IMR-90 (cell line): ENCODE data around the gene ZNF423. TPM values are rescaled to one million over a fixed set of nuclear protein-coding genes. Genes with fewer than 3 reads are reported as not detected.

Experiments
- ATAC-seq: fragments of 200-7000 bp; cut with Tn5 transposase; 2 replicates; pipeline ENCODE4 v1.9.1; 2020; ENCODE audit warnings: low read depth, mild to moderate bottlenecking, moderate library complexity
- BruUV-seq: library from RNA; stranded (reverse); fragments of 400-500 nt; replicated peaks from 2 replicates; lab custom pipeline; 2021; lab: Mats Ljungman, UMichigan
- CTCF ChIA-PET: fragments of 300-600 bp; formaldehyde crosslinking; extraction: SDS; loops from one replicate; lab custom pipeline; 2021; ENCODE audit warnings: antibody characterized with exemption; lab: Yijun Ruan, JAX
- POLR2A ChIA-PET: fragments of 300-600 bp; sonication (Branson Sonifier 250); formaldehyde crosslinking; loops from one replicate; lab custom pipeline; 2022; ENCODE audit warnings: antibody characterized with exemption; ENCODE audit not compliant: unreplicated experiment; lab: Charles Lee
- DNase-seq: peaks from one replicate; pipeline ENCODE4 v3.0.0; 2013
- H2AFZ ChIP-seq: replicated peaks from 2 replicates; pipeline ENCODE3; 2013; ENCODE audit warnings: low read length, mild to moderate bottlenecking; ENCODE audit not compliant: poor library complexity
- H2AK5ac ChIP-seq: 2 replicates; pipeline ENCODE4 v1.6.1; 2013; ENCODE audit warnings: low read depth, low read length, inconsistent platforms
- H2AK9ac ChIP-seq: replicated peaks from 2 replicates; pipeline ENCODE3; 2013; ENCODE audit warnings: mild to moderate bottlenecking, low read depth, low read length, moderate library complexity; ENCODE audit not compliant: poor library complexity
- H2BK120ac ChIP-seq: 2 replicates; pipeline ENCODE4 v1.6.1; 2013; ENCODE audit warnings: low read depth, low read length, inconsistent platforms
- H2BK15ac ChIP-seq: 3 replicates; pipeline ENCODE4 v1.6.1; 2013; ENCODE audit warnings: low read depth, low read length, inconsistent platforms
- H2BK20ac ChIP-seq: 2 replicates; pipeline ENCODE4 v1.6.1; 2013; ENCODE audit warnings: low read depth, mild to moderate bottlenecking, inconsistent platforms, low read length, moderate library complexity
- H2BK5ac ChIP-seq: 2 replicates; pipeline ENCODE4 v1.6.1; 2013; ENCODE audit warnings: mild to moderate bottlenecking, low read depth, low read length, inconsistent platforms; ENCODE audit not compliant: poor library complexity, severe bottlenecking
- H3K14ac ChIP-seq: replicated peaks from 2 replicates; pipeline ENCODE4 v1.6.1; 2013; ENCODE audit warnings: low read depth, low read length, inconsistent platforms
- H3K18ac ChIP-seq: 2 replicates; pipeline ENCODE4 v1.6.1; 2013; ENCODE audit warnings: low read depth, low read length, control low read depth
- H3K23ac ChIP-seq: 2 replicates; pipeline ENCODE4 v1.6.1; 2013; ENCODE audit warnings: low read depth, low read length, inconsistent platforms
- H3K27ac ChIP-seq: 2 replicates; pipeline ENCODE4 v1.5.1; 2013; ENCODE audit warnings: mild to moderate bottlenecking, control low read depth, low read length; ENCODE audit not compliant: insufficient read depth
- H3K27me3 ChIP-seq: 2 replicates; pipeline ENCODE4 v1.6.1; 2013; ENCODE audit warnings: low read length; ENCODE audit not compliant: control insufficient read depth, insufficient read depth
- H3K36me3 ChIP-seq: 2 replicates; pipeline ENCODE4 v1.6.1; 2013; ENCODE audit warnings: low read length, mixed read lengths; ENCODE audit not compliant: control insufficient read depth, insufficient read depth
- H3K4ac ChIP-seq: 2 replicates; pipeline ENCODE4 v1.6.1; 2013; ENCODE audit warnings: low read depth, low read length, inconsistent platforms
- H3K4me1 ChIP-seq: 2 replicates; pipeline ENCODE4 v1.6.1; 2013; ENCODE audit warnings: low read length, mixed read lengths; ENCODE audit not compliant: control insufficient read depth, insufficient read depth
- H3K4me2 ChIP-seq: 2 replicates; pipeline ENCODE4 v1.6.1; 2013; ENCODE audit warnings: low read depth, mild to moderate bottlenecking, control low read depth, low read length, moderate library complexity
- H3K4me3 ChIP-seq: 2 replicates; pipeline ENCODE4 v1.5.1; 2013; ENCODE audit warnings: low read depth, mild to moderate bottlenecking, control low read depth, low read length, moderate library complexity; ENCODE audit not compliant: insufficient read depth
- H3K56ac ChIP-seq: 2 replicates; pipeline ENCODE4 v1.6.1; 2013; ENCODE audit warnings: low read length, inconsistent platforms; ENCODE audit not compliant: insufficient read depth; ENCODE audit errors: extremely low read depth
- H3K79me1 ChIP-seq, 2 experiments: 2 replicates each; pipeline ENCODE4 v1.6.1; 2013; ENCODE audit warnings: low read length in 2 of 2, inconsistent platforms in 1 of 2, low read depth in 1 of 2
- H3K9ac ChIP-seq: 2 replicates; pipeline ENCODE4 v1.6.1; 2013; ENCODE audit warnings: low read depth, low read length, control low read depth
- H3K9me1 ChIP-seq: 2 replicates; pipeline ENCODE4 v1.6.1; 2013; ENCODE audit warnings: low read length, inconsistent platforms; ENCODE audit not compliant: insufficient read depth
- H3K9me3 ChIP-seq: 2 replicates; pipeline ENCODE4 v1.6.1; 2013; ENCODE audit warnings: low read length; ENCODE audit not compliant: control insufficient read depth, insufficient read depth
- H4K20me1 ChIP-seq: 2 replicates; pipeline ENCODE4 v1.6.1; 2013; ENCODE audit warnings: low read length, inconsistent platforms; ENCODE audit not compliant: insufficient read depth
- H4K5ac ChIP-seq: 2 replicates; pipeline ENCODE4 v1.6.1; 2013; ENCODE audit warnings: mild to moderate bottlenecking, low read depth, low read length, control low read depth
- H4K8ac ChIP-seq, 2 experiments: 2 replicates each; pipeline ENCODE4 v1.6.1; 2013; ENCODE audit warnings: low read depth in 2 of 2, low read length in 2 of 2, control low read depth in 1 of 2, inconsistent platforms in 1 of 2
- H4K91ac ChIP-seq: 2 replicates; pipeline ENCODE4 v1.6.1; 2013; ENCODE audit warnings: low read depth, low read length, inconsistent platforms; ENCODE audit not compliant: insufficient read depth
- BHLHE40 ChIP-seq: fragments of 150-350 bp; IDR thresholded peaks from 2 replicates; pipeline ENCODE4 v1.6.1; 2016; ENCODE audit warnings: mild to moderate bottlenecking, low read depth, low read length
- WGBS, 2 experiments: methylation state at CpG; one replicate each; pipeline versions ENCODE4 v1.1.5 to v1.1.7; 2013; ENCODE audit warnings: missing lambda C conversion rate in 2 of 2; ENCODE audit not compliant: insufficient read length in 1 of 2; ENCODE audit errors: extremely low coverage in 2 of 2; 5-methylcytosine and 5-hydroxymethylcytosine counted together
- dilution Hi-C: fragments of 300-500 bp; cut with HindIII; formaldehyde crosslinking; loops from one replicate; pipeline ENCODE4 v1.14.3; 2018; ENCODE audit warnings: low sequenced_read_pairs; ENCODE audit not compliant: unreplicated experiment
- in situ Hi-C: fragments of 300-500 bp; cut with MboI; formaldehyde crosslinking; loops from 3 replicates; pipeline ENCODE4 v1.14.3; 2019; ENCODE audit warnings: low sequenced_read_pairs, inconsistent platforms, mixed read lengths
- intact Hi-C: fragments of 100-400 bp; cut with micrococcal nuclease; formaldehyde crosslinking; loops from 2 replicates; pipeline ENCODE4 v1.10.0; 2022
- polyA plus RNA-seq, 3 experiments: library from polyadenylated mRNA; depleted of rRNA; stranded (reverse); fragments of >200 nt; gene quantifications; 2 replicates each; pipeline ENCODE4 v1.2.3, GENCODE V29; 2012; ENCODE audit warnings: low replicate concordance in 1 of 3
- total RNA-seq: library from RNA; depleted of rRNA; stranded (reverse); fragments of >200 nt; gene quantifications from 2 replicates; pipeline ENCODE4 v1.2.3, GENCODE V29; 2012
- TF ChIP-seq, protein P1 (sequence below): conservative IDR thresholded peaks from 2 replicates; pipeline ENCODE4 v1.5.1; 2012; ENCODE audit warnings: mild to moderate bottlenecking, low read depth, low read length, improper control_type of control experiment

Gene ZNF423
- total and polyA plus RNA-seq, 2 of the 4 experiments (the other 2 are of a cell fraction): under 0.01 to 0.10 TPM

DNA sequence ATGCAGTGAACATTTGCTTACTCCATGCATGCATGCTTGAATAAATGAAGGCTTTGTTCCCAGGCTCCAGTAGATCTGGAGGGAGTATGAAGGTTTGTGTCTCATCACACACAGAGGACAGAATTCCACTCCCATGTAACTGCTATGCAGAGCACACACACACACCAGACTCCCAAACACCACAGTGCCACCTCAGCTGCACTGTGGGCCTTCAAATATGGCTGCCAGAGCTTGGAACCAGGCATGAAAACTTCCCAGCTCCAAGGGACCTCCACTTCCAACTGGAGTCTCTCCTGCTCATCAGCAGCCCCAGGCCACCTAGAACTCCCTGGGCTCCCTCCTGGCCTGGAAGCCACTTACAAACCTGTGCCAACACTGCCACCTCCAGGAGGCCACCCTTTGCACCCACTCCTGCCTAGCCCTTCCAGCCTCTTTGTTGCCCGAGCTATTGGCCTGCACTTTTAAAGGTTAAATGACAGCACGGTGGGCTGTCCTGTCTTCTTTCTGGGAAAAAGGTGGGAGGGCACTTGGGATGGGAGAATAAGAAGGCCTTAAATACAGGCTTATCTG, 151.2 kb downstream of the ZNF423 start:
- CTCF ChIA-PET: no interaction called here
- no peaks in the 10 kb centered on the region for H3K9me1 ChIP-seq
- ATAC-seq (no peak), DNase-seq (no peak)
- H3K9ac ChIP-seq: no peak overlapping the region
- H2AFZ ChIP-seq: no peak overlapping the region
- no peak overlapping the region for H4K8ac ChIP-seq
- H3K4me3 ChIP-seq: no peak overlapping the region
- H3K4me1 ChIP-seq: no peaks in the 10 kb centered on the region
- POLR2A ChIA-PET: no interaction called here
- H3K79me1 ChIP-seq: no peaks in the 10 kb centered on the region
- intact Hi-C loops: no loop called here
- in situ Hi-C loops: no loop called here
- no CpG with 5 or more reads among the region's 2 CpGs for WGBS, 2 experiments
- H4K91ac ChIP-seq: no peak overlapping the region
- H2BK15ac ChIP-seq: no peak overlapping the region
- no peak overlapping the region for H3K14ac ChIP-seq
- H3K36me3 ChIP-seq: no peaks in the 10 kb centered on the region
- H3K27me3 ChIP-seq: peaks cover 18% of the 10 kb centered on the region; the same call in 1 of the 2 replicates
- TF ChIP-seq, protein P1, sequence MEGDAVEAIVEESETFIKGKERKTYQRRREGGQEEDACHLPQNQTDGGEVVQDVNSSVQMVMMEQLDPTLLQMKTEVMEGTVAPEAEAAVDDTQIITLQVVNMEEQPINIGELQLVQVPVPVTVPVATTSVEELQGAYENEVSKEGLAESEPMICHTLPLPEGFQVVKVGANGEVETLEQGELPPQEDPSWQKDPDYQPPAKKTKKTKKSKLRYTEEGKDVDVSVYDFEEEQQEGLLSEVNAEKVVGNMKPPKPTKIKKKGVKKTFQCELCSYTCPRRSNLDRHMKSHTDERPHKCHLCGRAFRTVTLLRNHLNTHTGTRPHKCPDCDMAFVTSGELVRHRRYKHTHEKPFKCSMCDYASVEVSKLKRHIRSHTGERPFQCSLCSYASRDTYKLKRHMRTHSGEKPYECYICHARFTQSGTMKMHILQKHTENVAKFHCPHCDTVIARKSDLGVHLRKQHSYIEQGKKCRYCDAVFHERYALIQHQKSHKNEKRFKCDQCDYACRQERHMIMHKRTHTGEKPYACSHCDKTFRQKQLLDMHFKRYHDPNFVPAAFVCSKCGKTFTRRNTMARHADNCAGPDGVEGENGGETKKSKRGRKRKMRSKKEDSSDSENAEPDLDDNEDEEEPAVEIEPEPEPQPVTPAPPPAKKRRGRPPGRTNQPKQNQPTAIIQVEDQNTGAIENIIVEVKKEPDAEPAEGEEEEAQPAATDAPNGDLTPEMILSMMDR: peak; percentile 18; the same call in 1 of the 2 replicates
- no peak for TF ChIP-seq BHLHE40
- H3K27ac ChIP-seq: no peak overlapping the region
- no peak overlapping the region for H2BK120ac ChIP-seq
- H3K4me2 ChIP-seq: no peak overlapping the region
- H2AK9ac ChIP-seq: no peak overlapping the region
- no peak overlapping the region for H3K18ac ChIP-seq
- dilution Hi-C loops: no loop called here
- H3K56ac ChIP-seq: no peak overlapping the region
- no peak overlapping the region for H3K4ac ChIP-seq
- no peak overlapping the region for H2BK20ac ChIP-seq
- BruUV-seq: no TSS peak
- H4K5ac ChIP-seq: no peak overlapping the region
- H2AK5ac ChIP-seq: no peak overlapping the region
- H3K9me3 ChIP-seq: no peaks in the 10 kb centered on the region
- H3K23ac ChIP-seq: no peak overlapping the region
- no peak overlapping the region for H2BK5ac ChIP-seq
- no peaks in the 10 kb centered on the region for H4K20me1 ChIP-seq
